Measurements from ENCODE around the gene CHST4. TPM values are rescaled to one million over a fixed set of nuclear protein-coding genes. Genes with fewer than 3 reads are reported as not detected.

The CHST4 gene
- total RNA-seq, 1 experiment from 2014 or later = 5.9 TPM

DNA sequence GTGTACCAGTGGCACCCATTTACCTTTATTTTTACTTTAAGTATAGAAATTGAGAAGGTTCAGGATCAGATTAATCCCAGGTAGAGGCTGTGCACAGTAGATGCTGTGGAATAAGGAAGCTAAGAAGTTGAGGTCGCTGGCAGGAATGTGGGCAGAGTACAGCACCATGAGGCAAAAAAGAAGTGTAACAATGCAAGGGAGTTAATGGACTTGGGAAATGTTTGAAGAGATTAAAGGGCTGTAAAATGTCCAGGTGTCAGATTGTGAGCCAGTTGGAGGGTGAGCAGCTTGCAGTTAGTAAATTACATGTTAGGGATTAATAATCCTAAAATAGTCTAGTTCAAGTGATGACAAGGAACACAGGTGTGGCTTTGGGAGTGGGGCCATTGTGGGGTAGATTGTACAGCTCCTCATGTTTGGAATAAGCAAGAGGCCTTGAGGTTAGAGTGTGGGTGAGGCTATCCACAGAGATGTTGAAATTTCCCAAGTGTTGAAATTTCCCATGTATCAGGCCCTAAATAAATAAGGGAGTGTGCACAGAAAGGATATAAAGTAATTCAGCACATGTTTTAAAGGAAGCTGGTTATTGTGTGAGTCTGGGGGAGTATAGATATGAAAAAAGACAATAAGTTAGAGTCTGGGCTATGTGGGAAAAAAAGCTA is 29.1 kb downstream of the CHST4 start:
- WGBS (ENCODE audit: extremely low coverage, insufficient read length, low lambda C conversion rate) = no CpG with 5 or more reads among the region's 1 CpG

More for the DNA sequence above, 29.1 kb downstream of the CHST4 start:
- Histone ChIP-seq H2BK120ac (ENCODE audit: low read depth, low read length, poor library complexity, severe bottlenecking) (no peak overlapping the region), H3K23me2 (ENCODE audit: insufficient read length, low read depth, low read length, poor library complexity, severe bottlenecking) (no peaks in the 10 kb centered on the region), H2AFZ (ENCODE audit: low read length) (no peak overlapping the region), H3K79me2 (ENCODE audit: insufficient read depth, low read length) (no peaks in the 10 kb centered on the region), H2BK5ac (ENCODE audit: insufficient read length, low read length) (no peak overlapping the region), H2BK15ac (ENCODE audit: low read depth, low read length) (no peak overlapping the region), H2BK20ac (ENCODE audit: low read depth, low read length, poor library complexity, severe bottlenecking) (no peak overlapping the region), H4K5ac (ENCODE audit: insufficient read length, low read depth, low read length) (no peak overlapping the region), H3K9me3 (ENCODE audit: control insufficient read depth, low read depth, low read length) (no peaks in the 10 kb centered on the region), H3K4ac (ENCODE audit: low read depth, low read length) (no peak overlapping the region), H3K23ac (ENCODE audit: insufficient read length, low read depth, low read length) (no peak overlapping the region), H3K18ac (ENCODE audit: insufficient read length, low read depth, low read length) (no peak overlapping the region), H3K4me2 (ENCODE audit: insufficient read depth, insufficient read length, low read length) (no peak overlapping the region), H4K20me1 (ENCODE audit: control insufficient read depth, insufficient read depth, insufficient read length) (no peaks in the 10 kb centered on the region), H4K91ac (ENCODE audit: insufficient read length, low read depth, low read length) (no peak overlapping the region), H3K9ac (ENCODE audit: extremely low read depth, insufficient read length, low read length) (no peak overlapping the region), H3K27ac (ENCODE audit: insufficient read length, low read depth, low read length) (no peak overlapping the region), H3K79me1 (ENCODE audit: insufficient read depth, low read depth, low read length, poor library complexity, severe bottlenecking) (no peaks in the 10 kb centered on the region), H2AK5ac (ENCODE audit: insufficient read length, low read length) (no peak overlapping the region), H3K4me1 (ENCODE audit: insufficient read depth, low read length) (no peaks in the 10 kb centered on the region), H2BK12ac (ENCODE audit: insufficient read length, low read depth, low read length) (no peak overlapping the region), H3K14ac (ENCODE audit: insufficient read depth, low read length) (no peak overlapping the region), H3T11ph (ENCODE audit: low read length) (no peak overlapping the region), H3K56ac (ENCODE audit: insufficient read length, low read depth, low read length) (no peak overlapping the region), H3K27me3 (ENCODE audit: insufficient read depth, low read length) (no peaks in the 10 kb centered on the region), H4K8ac (replicated peaks; ENCODE audit: insufficient read length, low read depth, low read length) (no peak overlapping the region)
- TF ChIP-seq, protein P1, sequence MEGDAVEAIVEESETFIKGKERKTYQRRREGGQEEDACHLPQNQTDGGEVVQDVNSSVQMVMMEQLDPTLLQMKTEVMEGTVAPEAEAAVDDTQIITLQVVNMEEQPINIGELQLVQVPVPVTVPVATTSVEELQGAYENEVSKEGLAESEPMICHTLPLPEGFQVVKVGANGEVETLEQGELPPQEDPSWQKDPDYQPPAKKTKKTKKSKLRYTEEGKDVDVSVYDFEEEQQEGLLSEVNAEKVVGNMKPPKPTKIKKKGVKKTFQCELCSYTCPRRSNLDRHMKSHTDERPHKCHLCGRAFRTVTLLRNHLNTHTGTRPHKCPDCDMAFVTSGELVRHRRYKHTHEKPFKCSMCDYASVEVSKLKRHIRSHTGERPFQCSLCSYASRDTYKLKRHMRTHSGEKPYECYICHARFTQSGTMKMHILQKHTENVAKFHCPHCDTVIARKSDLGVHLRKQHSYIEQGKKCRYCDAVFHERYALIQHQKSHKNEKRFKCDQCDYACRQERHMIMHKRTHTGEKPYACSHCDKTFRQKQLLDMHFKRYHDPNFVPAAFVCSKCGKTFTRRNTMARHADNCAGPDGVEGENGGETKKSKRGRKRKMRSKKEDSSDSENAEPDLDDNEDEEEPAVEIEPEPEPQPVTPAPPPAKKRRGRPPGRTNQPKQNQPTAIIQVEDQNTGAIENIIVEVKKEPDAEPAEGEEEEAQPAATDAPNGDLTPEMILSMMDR (conservative IDR thresholded peaks at IDR 0.05) = no peak
- Mint-ChIP-seq H3K27ac (no peak overlapping the region), H3K4me1 (no peaks in the 10 kb centered on the region), H3K27me3 (ENCODE audit: low read depth) (peaks cover 26% of the 10 kb centered on the region), H3K9me3 (peaks cover 0 to 2% of the 10 kb centered on the region in 2 experiments; a peak in 1 of 5 replicates), H3K4me3 (no peak overlapping the region), H3K36me3 (ENCODE audit: insufficient read depth in 1 of 3, low read depth in 3 of 3) (no peaks in the 10 kb centered on the region; a peak in 1 of 7 replicates)
- DNase-seq = no peak
